HG03342 (cell line): Measurements from ENCODE around the gene DVL2.

Source experiments
- ATAC-seq: cut with Tn5 transposase; IDR thresholded peaks from one replicate; pipeline ENCODE4 v1.9.1; 2021; ENCODE audit warnings: mild to moderate bottlenecking, moderate library complexity; ENCODE audit not compliant: unreplicated experiment

DVL2 gene

GRCh38 chr17:7238420-7239090 lies 4.2 kb upstream of the DVL2 start:
- ATAC-seq = no peak

- no peak for ATAC-seq
These were observed 3.6 kb upstream of the DVL2 start for GRCh38 chr17:7237761-7238419.

DNA sequence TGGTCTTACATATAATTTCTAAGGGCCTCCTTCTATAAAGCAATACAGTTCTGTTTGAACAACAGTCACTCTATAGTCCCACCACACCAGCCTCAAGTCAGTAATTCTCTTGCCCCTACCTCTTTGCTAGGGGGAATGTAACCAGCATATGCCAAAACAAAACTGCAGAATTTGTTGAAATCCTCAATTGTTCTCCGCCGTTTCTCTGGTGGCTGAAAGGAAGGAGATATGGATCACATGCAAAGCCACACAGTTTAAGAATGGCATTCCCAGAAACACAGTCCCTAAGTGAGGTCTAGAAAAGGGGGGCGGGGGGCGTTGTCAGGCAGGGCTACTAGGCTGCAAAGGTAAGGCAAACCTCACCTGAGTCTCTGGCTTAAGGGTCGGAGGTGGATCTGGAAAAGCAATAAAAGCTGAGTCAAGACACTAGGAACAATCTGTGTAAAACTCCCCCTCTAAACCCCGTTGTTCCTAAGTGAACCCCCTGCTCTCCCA lies 3.0 kb upstream of the DVL2 start:
- ATAC-seq = no peak

- no peak for ATAC-seq
These were observed 2.5 kb upstream of the DVL2 start for GRCh38 chr17:7236808-7237207.

GRCh38 chr17:7235693-7236665 lies 1.7 kb upstream of the DVL2 start:
- no peak for ATAC-seq

GRCh38 chr17:7233701-7234082 lies 625 bp downstream of the DVL2 start:
- no peak for ATAC-seq

GRCh38 chr17:7232114-7232513 lies 2.2 kb downstream of the DVL2 start:
- no peak for ATAC-seq

DNA sequence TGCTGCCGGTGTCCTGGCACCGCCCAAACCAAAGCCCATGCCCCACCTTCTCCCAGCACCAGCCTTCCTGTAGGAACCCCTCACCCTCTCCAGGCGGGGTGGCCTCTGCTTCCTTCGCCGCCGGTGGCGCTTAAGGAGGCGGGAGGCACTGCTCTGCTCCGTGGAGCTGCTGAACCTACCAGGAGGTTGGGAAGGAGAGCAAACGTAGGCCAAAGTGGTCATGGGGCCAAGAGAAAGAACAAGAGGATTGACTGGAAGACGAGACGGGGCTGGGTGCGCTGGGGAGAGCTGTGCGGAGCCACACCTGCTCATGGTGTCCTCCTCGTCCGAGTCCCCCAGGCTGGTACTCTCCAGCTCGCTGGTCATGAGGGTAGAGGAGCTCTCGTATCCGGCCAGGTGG lies 4.8 kb downstream of the DVL2 start:
- ATAC-seq = no peak

DNA sequence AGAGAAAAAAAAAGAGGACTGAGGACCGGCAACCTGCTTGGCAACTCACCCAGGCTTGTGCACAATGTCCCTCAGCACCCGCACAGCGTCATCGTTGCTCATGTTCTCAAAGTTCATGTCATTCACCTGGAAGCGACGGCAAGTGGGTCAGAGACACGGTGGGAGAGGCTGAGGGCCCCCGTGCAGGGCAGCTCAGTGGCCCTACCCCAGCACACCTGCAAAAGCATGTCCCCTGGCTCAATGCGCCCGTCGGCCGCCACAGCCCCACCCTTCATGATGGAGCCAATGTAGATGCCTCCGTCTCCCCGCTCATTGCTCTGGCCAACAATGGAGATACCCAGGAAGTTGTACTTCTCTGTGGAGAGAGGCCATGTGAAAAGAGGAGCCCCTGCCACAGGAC lies 5.4 kb downstream of the DVL2 start:
- ATAC-seq = no peak

- no peak for ATAC-seq
These were observed 7.3 kb downstream of the DVL2 start for GRCh38 chr17:7226721-7227710.

DNA sequence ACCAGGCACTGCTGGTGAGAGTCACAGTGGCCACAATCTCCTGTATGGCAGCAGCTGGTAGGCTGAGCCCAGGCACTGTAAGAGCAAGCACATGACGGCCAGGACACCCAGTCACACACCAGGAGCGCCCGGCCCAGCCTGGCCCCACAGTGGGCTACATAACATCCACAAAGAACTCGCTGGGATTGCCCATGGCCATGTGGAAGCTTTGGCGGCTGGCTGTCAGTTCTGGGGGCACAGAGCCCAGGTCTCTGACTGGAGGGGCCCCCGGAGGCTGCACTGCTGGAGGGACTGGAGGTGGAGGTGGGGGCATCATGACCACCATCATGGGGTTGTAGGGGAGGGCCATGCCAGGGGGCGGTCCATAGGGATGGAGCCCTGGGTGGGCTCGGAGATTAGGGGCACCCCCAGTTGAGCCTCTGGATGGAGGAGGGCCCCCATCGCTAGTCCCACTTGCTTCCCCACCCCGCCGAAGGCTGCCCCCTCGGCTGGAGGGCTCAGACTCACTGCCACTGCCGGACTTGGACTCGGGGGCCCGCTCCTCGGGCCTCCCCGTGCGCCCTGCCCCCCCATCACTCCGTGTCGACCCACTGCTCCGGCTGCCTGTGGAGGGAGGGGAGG lies 8.5 kb downstream of the DVL2 start:
- no peak for ATAC-seq

DNA sequence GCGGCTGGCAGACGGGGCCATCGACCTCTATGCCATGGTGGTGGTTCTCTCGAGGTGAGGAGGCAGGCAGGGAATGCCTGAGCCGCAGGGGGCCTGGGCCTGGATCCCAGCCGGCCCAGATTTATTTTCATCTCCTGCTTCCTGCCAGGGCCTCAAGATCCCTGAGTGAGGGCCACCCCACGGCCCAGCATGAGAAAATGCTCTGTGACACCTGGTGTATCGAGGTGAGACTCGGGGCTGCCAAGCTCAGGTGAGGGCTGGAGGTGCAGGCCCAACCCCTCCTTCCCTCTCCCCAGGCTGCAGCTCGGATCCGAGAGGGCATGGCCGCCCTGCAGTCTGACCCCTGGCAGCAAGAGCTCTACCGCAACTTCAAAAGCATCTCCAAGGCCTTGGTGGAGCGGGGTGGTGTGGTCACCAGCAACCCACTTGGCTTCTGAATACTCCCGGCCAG lies 9.6 kb downstream of the DVL2 start:
- ATAC-seq = no peak

- no peak for ATAC-seq
These were observed 10.2 kb downstream of the DVL2 start for GRCh38 chr17:7224110-7224509.

DNA sequence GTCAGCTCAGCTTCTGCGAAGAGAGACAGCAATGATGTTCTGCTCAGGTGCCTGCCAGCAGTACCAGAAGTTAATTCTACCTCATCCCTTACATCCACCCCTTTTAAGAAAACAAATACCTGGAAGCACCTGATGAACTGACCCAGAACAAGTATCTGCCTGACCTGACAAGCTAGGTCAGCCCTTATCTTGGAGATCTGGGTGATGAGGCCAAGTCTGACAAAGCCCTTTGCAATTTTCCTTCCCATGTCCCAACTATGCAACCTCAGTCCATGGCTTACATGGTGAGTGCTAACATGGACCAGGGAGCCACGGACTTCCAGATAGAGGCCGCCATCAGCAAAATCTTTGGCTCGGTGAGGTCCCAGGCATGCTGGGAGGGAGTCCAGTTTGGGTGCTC lies 10.9 kb downstream of the DVL2 start:
- ATAC-seq = no peak

DNA sequence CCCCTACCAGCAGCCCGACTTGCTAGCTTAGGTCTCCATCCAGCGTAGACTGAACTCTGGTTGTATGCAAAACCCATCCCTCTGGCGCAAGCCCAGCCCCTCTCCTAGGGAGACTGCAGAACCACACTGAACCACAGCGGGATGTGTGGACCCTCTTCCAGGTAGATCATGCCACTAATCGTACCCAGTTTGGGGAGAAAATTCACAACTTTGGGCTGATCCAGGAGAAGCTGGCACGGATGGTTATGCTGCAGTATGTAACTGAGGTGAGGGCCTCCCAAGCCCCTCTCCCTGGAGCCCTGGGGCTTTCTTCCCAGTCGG lies 11.4 kb downstream of the DVL2 start:
- no peak for ATAC-seq

GRCh38 chr17:7222093-7222971 lies 12.0 kb downstream of the DVL2 start:
- ATAC-seq = no peak

GRCh38 chr17:7221278-7222092 lies 12.8 kb downstream of the DVL2 start:
- ATAC-seq = no peak

- ATAC-seq = no peak
These were observed 13.6 kb downstream of the DVL2 start for GRCh38 chr17:7220593-7221277.
